Neural crest cell (in vitro differentiated cells): ENCODE results near the gene ULK4. TPM values are rescaled to one million over a fixed set of nuclear protein-coding genes. Genes with fewer than 3 reads are reported as not detected.

ENCODE experiments used
- DNase-seq: peaks from one replicate; pipeline ENCODE4 v3.0.0; 2021; ENCODE audit warnings: low read depth, mixed read lengths, low spot score
- H3K27ac Mint-ChIP-seq: one replicate; pipeline ENCODE4 v1.8.0; 2021; ENCODE audit warnings: mild to moderate bottlenecking, mixed read lengths; ENCODE audit not compliant: unreplicated experiment
- H3K27me3 Mint-ChIP-seq: 2 replicates; pipeline ENCODE4 v1.8.0; 2021; ENCODE audit warnings: low read depth, mild to moderate bottlenecking, mixed read lengths
- H3K36me3 Mint-ChIP-seq: 2 replicates; pipeline ENCODE4 v1.8.0; 2021; ENCODE audit warnings: low read depth, mild to moderate bottlenecking, mixed read lengths
- H3K4me1 Mint-ChIP-seq: 2 replicates; pipeline ENCODE4 v1.8.0; 2021; ENCODE audit warnings: mixed read lengths
- H3K4me3 Mint-ChIP-seq: one replicate; pipeline ENCODE4 v1.8.0; 2021; ENCODE audit warnings: mild to moderate bottlenecking, mixed read lengths
- H3K9me3 Mint-ChIP-seq: 2 replicates; pipeline ENCODE4 v1.8.0; 2021; ENCODE audit warnings: mixed read lengths
- total RNA-seq: library from RNA; stranded (reverse); gene quantifications from 2 replicates; pipeline ENCODE4 v1.2.1, GENCODE V29; 2021
- TF ChIP-seq, protein P1 (sequence below): fragments of 200-600 bp; sonication (generic); conservative IDR thresholded peaks from 2 replicates; pipeline ENCODE4 v1.5.0; 2021; ENCODE audit warnings: antibody characterized with exemption, mild to moderate bottlenecking

The ULK4 gene
- total RNA-seq, 1 donor from 2014 or later, result 10.2 TPM

DNA sequence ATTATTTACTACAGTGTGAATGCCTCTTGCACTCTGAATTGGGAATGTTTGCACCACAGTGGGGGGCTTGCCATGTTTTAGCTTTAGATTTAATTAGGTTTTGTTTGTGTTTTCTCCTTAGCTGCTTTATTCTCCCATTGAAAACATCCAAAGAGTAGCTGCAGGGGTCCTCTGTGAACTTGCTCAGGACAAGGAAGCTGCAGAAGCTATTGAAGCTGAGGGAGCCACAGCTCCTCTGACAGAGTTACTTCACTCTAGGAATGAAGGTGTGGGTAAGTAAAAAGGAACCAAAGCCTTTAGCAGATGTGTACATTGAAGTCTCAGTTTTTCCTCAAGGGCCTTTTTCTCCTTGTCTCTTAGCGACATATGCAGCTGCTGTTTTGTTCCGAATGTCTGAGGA, 725.7 kb downstream of the ULK4 start:
- no peak for DNase-seq
- H3K9me3 Mint-ChIP-seq, result no peaks in the 10 kb centered on the region
- H3K4me3 Mint-ChIP-seq, result no peak overlapping the region
- H3K27ac Mint-ChIP-seq, result no peak overlapping the region
- H3K36me3 Mint-ChIP-seq, result peaks cover 55% of the 10 kb centered on the region
- H3K27me3 Mint-ChIP-seq, result no peaks in the 10 kb centered on the region
- TF ChIP-seq, protein P1, sequence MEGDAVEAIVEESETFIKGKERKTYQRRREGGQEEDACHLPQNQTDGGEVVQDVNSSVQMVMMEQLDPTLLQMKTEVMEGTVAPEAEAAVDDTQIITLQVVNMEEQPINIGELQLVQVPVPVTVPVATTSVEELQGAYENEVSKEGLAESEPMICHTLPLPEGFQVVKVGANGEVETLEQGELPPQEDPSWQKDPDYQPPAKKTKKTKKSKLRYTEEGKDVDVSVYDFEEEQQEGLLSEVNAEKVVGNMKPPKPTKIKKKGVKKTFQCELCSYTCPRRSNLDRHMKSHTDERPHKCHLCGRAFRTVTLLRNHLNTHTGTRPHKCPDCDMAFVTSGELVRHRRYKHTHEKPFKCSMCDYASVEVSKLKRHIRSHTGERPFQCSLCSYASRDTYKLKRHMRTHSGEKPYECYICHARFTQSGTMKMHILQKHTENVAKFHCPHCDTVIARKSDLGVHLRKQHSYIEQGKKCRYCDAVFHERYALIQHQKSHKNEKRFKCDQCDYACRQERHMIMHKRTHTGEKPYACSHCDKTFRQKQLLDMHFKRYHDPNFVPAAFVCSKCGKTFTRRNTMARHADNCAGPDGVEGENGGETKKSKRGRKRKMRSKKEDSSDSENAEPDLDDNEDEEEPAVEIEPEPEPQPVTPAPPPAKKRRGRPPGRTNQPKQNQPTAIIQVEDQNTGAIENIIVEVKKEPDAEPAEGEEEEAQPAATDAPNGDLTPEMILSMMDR, result no peak
- peaks cover 36% of the 10 kb centered on the region for H3K4me1 Mint-ChIP-seq

DNA sequence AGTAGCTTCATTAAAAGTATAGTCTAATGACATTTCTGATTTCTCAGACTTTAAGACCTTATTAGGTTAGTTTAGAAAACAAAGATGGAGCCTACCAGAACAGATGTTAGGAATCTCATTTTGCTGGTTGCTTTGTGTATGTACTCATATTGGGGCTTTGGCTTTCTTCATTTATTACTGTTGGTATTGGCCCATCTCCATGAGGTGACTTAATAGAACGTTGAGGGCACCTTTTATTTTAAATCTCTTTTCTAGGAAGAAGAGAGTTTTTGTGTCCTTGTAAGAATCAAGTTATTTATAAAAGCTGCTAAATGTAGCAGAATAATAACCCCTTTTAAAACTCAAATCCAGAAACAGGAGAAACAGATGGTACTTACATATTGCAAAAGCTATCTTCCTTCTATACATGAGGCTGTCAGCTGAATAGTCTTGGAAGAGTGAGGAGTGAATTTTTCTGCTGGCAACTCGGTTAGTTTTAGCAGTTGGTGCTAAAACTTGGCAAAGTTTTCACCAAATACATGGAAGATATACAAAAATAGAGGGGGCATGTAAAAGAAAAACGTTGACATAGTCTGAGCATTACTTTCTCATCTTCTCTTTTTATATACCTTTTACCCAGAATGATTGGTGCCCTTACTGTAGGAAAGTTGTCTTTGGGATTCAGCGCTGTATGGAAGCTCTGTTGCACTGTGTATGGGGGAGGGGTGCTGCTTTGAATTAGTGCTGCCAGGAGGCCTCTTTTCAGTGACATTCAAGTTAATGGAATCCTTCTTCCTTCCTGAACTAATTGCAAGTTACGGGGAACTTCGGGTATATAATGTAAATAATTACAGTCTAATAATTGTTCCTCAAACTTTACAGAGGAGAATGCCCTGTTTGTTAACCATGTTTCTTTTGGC, 726.8 kb downstream of the ULK4 start:
- TF ChIP-seq, protein P1, result no peak
- peaks cover 36% of the 10 kb centered on the region for H3K4me1 Mint-ChIP-seq
- peak overlapping the region; percentile 22 for H3K4me3 Mint-ChIP-seq
- H3K36me3 Mint-ChIP-seq, result peaks cover 56% of the 10 kb centered on the region
- no peaks in the 10 kb centered on the region for H3K9me3 Mint-ChIP-seq
- no peak for DNase-seq
- H3K27me3 Mint-ChIP-seq, result no peaks in the 10 kb centered on the region
- H3K27ac Mint-ChIP-seq, result peak overlapping the region; percentile 13

DNA sequence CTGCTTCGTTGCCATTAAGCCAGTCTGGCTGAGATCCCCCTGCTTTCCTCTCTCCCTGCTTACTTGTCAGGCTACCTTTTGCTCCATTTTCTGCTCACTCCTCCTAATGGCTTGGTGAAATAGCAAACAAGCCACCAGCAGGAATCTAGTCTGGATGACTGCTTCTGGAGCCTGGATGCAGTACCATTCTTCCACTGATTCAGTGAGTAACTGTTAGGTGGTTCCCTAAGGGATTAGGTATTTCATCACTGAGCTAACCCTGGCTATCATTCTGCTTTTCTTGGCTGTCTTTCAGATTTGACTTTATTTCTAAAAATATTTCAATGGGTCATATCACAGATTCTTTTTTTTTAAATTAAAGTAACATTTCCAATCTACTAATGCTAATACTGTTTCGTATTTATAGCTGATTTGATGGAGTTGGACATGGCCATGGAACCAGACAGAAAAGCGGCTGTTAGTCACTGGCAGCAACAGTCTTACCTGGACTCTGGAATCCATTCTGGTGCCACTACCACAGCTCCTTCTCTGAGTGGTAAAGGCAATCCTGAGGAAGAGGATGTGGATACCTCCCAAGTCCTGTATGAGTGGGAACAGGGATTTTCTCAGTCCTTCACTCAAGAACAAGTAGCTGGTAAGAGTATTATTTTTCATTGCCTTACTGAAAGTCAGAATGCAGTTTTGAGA, 737.6 kb downstream of the ULK4 start:
- Mint-ChIP-seq H3K36me3 (peaks cover 30% of the 10 kb centered on the region), H3K27ac (no peak overlapping the region), H3K4me3 (no peak overlapping the region), H3K9me3 (no peaks in the 10 kb centered on the region), H3K4me1 (peaks cover 38% of the 10 kb centered on the region), H3K27me3 (no peaks in the 10 kb centered on the region)
- TF ChIP-seq, protein P1, result no peak
- DNase-seq, result no peak

DNA sequence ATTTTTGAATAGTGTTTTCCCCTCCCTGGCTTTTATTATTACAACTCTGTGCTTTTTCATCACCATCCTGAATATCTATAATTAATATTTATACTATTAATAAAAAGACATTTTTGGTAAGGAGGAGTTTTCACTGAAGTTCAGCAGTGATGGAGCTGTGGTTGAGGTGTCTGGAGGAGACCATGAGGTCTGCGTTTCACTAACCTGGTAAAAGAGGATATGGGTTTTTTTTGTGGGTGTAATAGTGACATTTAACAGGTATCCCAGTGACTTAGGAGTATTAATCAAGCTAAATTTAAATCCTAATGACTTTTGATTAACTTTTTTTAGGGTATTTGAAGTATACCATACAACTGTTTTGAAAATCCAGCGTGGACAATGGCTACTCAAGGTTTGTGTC, 738.2 kb downstream of the ULK4 start:
- TF ChIP-seq, protein P1, result no peak
- no peaks in the 10 kb centered on the region for H3K27me3 Mint-ChIP-seq
- DNase-seq, result no peak
- H3K4me3 Mint-ChIP-seq, result no peak overlapping the region
- no peaks in the 10 kb centered on the region for H3K9me3 Mint-ChIP-seq
- H3K27ac Mint-ChIP-seq, result no peak overlapping the region
- peaks cover 37% of the 10 kb centered on the region for H3K4me1 Mint-ChIP-seq
- H3K36me3 Mint-ChIP-seq, result peaks cover 27% of the 10 kb centered on the region

DNA sequence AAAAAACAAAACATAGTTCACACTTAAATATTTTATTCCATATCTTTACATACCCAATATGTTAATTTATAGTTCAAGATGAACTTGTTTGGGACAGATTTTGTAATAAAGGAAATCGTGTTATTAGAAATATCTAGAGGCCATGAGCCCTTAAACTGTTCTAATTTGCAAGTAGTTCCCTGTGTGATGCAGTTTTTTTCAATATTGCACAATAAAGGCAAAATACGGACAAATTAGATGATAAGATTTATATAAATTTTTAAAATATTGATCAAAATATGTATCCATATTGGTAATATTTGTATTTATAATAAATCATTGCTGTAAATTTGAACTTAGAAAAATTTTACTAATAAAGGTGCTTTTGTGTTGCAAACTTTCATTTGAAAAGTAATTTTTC, 738.8 kb downstream of the ULK4 start:
- Mint-ChIP-seq H3K27me3 (no peaks in the 10 kb centered on the region), H3K27ac (no peak overlapping the region), H3K4me1 (peaks cover 31% of the 10 kb centered on the region), H3K4me3 (no peak overlapping the region), H3K9me3 (no peaks in the 10 kb centered on the region), H3K36me3 (peaks cover 21% of the 10 kb centered on the region)
- DNase-seq, result no peak
- TF ChIP-seq, protein P1, result no peak
